VCaP (cell line): ENCODE data around the gene MAMDC4.
"Not testable (repeated sequence)": the region's sequence is repeated elsewhere in the genome, so short reads cannot be mapped to it uniquely, and the experiment has no call there.

Experiments
- H3K27ac ChIP-seq: fragments of 450-650 bp; 2 replicates; pipeline ENCODE4 v1.5.1; 2017
- TF ChIP-seq, protein P1 (sequence below): fragments of 450-650 bp; conservative IDR thresholded peaks from 2 replicates; pipeline ENCODE4 v1.5.1; 2017; ENCODE audit warnings: mild to moderate bottlenecking, moderate library complexity

Gene MAMDC4

DNA sequence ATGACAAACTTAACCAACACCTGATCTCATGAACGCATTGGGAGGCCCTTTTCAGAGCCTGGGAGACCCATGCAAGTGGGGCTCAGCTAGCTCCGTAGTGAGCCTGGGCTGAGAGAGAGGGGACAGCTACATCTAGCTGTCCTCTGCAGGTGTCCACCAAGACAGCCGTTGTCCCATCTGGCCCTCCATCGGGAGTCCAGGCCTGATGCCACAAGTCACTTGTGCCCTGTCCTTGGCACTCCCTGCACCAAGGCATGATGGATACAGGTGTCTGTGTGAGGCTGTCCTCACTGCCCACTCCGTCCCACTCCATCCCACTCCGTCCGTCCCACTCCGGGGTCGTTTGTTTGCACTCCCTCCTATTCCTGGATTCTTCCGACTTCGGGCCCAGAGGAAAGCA, 16.5 kb downstream of the MAMDC4 start:
- TF ChIP-seq, protein P1, sequence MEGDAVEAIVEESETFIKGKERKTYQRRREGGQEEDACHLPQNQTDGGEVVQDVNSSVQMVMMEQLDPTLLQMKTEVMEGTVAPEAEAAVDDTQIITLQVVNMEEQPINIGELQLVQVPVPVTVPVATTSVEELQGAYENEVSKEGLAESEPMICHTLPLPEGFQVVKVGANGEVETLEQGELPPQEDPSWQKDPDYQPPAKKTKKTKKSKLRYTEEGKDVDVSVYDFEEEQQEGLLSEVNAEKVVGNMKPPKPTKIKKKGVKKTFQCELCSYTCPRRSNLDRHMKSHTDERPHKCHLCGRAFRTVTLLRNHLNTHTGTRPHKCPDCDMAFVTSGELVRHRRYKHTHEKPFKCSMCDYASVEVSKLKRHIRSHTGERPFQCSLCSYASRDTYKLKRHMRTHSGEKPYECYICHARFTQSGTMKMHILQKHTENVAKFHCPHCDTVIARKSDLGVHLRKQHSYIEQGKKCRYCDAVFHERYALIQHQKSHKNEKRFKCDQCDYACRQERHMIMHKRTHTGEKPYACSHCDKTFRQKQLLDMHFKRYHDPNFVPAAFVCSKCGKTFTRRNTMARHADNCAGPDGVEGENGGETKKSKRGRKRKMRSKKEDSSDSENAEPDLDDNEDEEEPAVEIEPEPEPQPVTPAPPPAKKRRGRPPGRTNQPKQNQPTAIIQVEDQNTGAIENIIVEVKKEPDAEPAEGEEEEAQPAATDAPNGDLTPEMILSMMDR = no peak
- H3K27ac ChIP-seq = no peak overlapping the region

DNA sequence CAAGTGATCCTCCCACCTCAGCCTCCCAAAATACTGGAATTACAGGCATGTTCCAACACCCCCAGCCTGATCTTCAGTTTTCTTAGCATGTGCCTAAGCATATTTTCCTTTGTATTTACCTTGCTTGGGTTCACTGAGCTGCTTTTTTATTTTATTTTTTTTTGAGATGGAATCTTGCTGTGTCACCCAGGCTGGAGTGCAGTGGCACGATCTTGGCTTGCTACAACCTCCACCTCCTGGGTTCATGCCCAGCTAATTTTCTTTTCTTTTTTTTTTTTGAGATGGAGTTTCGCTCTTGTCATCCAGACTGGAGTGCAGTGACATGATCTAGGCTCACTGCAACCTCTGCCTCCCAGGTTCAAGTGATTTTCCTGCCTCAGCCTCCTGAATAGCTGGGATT, 17.5 kb downstream of the MAMDC4 start:
- H3K27ac ChIP-seq = not testable (repeated sequence)

DNA sequence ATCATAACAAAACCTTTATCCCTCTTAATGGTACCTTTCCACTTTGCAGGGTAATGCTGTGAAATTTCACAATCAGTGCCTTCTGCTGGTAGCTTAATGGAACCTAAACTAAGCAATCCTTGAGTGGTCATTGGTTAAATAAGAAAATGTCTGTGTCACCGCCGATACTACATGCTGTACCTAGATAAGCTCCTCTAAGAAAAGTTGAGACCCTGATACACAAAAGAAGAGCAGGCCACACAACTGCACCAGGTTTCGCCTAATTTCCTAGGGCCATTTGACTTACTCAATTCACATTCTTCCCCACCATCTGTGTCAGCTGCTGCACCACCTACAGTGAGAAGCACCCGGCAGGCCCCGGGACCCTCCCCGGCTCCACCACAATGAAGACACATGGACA, 23.0 kb downstream of the MAMDC4 start:
- H3K27ac ChIP-seq = no peak overlapping the region
- TF ChIP-seq, protein P1 = no peak

GRCh38 chr9:136876476-136876875, 24.3 kb downstream of the MAMDC4 start:
- no peak overlapping the region for H3K27ac ChIP-seq
- TF ChIP-seq, protein P1 = no peak

- TF ChIP-seq, protein P1 = no peak
- no peak overlapping the region for H3K27ac ChIP-seq
Measured at GRCh38 chr9:136880651-136881050, 28.5 kb downstream of the MAMDC4 start.

DNA sequence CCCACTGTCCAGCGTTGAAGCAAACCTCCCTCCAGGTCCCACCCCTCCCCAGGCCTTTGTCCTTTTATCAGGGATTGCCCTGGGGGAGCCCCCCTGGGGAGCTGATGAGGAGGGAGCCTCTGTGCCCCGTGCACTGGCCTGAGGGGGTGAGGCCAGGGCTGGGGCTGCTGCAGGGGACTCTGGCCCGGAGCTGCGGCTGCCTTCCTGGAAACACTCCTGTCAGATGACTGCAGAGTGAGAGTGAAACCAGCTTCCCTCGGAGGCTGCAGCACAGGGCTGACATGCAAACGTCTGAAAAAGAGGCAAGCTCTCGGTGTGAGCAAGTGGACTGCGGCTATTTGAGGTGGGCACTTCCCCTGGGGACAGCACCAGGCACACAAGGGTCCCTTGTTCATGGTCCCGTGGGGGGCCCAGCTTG, 29.6 kb downstream of the MAMDC4 start:
- H3K27ac ChIP-seq = no peak overlapping the region
- TF ChIP-seq, protein P1 = no peak

GRCh38 chr9:136882109-136882946, 30.2 kb downstream of the MAMDC4 start:
- no peak overlapping the region for H3K27ac ChIP-seq

DNA sequence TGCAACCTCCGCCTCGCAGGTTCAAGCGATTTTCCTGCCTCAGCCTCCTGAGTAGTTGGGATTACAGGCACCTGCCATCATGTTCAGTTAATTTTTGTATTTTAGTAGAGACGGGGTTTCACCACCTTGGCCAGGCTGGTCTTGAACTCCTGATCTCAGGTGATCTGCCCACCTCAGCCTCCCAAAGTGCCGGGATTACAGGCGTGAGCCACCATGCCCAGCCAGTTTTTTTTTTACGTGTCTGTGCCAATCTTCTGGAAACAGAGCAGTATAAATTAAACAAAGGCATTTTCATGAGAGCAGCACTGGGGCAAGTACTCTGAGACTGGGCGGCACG, 30.8 kb downstream of the MAMDC4 start:
- H3K27ac ChIP-seq = not testable (repeated sequence)

More at GRCh38 chr9:136882109-136882946, 30.2 kb downstream of the MAMDC4 start:
- TF ChIP-seq, protein P1 = no peak

GRCh38 chr9:136883670-136884069, 31.5 kb downstream of the MAMDC4 start:
- not testable (repeated sequence) for H3K27ac ChIP-seq
